Neuronal stem cell (in vitro differentiated cells): ENCODE results near the gene TTC28.
"Not testable (repeated sequence)": the region's sequence is repeated elsewhere in the genome, so short reads cannot be mapped to it uniquely, and the experiment has no call there.

Experiments used
- DNase-seq: peaks from one replicate; pipeline ENCODE4 v3.0.0-alpha.2; 2013; ENCODE audit warnings: low spot score
- H2AFZ ChIP-seq: one replicate; pipeline ENCODE4 v1.6.1; 2013; ENCODE audit warnings: mild to moderate bottlenecking, low read length, inconsistent platforms
- H2AK5ac ChIP-seq: 2 replicates; pipeline ENCODE4 v1.6.1; 2013; ENCODE audit warnings: low read depth, mild to moderate bottlenecking, inconsistent platforms, low read length, moderate library complexity, mixed read lengths
- H2BK120ac ChIP-seq: 2 replicates; pipeline ENCODE4 v1.6.1; 2013; ENCODE audit warnings: low read depth, mild to moderate bottlenecking, inconsistent platforms, low read length, moderate library complexity, mixed read lengths
- H2BK12ac ChIP-seq: one replicate; pipeline ENCODE4 v1.6.1; 2013; ENCODE audit warnings: low read length, inconsistent platforms
- H2BK15ac ChIP-seq: 2 replicates; pipeline ENCODE4 v1.6.1; 2013; ENCODE audit warnings: mild to moderate bottlenecking, low read length, inconsistent platforms, mixed read lengths
- H2BK5ac ChIP-seq: one replicate; pipeline ENCODE4 v1.6.1; 2013; ENCODE audit warnings: inconsistent platforms, mild to moderate bottlenecking, low read length, moderate library complexity
- H3K14ac ChIP-seq: one replicate; pipeline ENCODE4 v1.6.1; 2013; ENCODE audit warnings: low read length, inconsistent platforms
- H3K18ac ChIP-seq: 2 replicates; pipeline ENCODE4 v1.6.1; 2013; ENCODE audit warnings: low read length, inconsistent platforms
- H3K23ac ChIP-seq: 2 replicates; pipeline ENCODE4 v1.6.1; 2013; ENCODE audit warnings: low read depth, mild to moderate bottlenecking, mixed read lengths, low read length, inconsistent platforms; ENCODE audit not compliant: poor library complexity
- H3K27ac ChIP-seq: replicated peaks from 3 replicates; pipeline ENCODE4 v1.5.1; 2013; ENCODE audit warnings: low read length, inconsistent platforms
- H3K27me3 ChIP-seq, 3 experiments: 2 replicates each; pipeline ENCODE4 v1.6.1; 2013; ENCODE audit warnings: low read length in 3 of 3, mild to moderate bottlenecking in 2 of 3, inconsistent platforms in 1 of 3, low read depth in 1 of 3, mixed read lengths in 1 of 3, moderate library complexity in 1 of 3; ENCODE audit not compliant: control insufficient read depth in 3 of 3, insufficient read depth in 3 of 3
- H3K36me3 ChIP-seq, 2 donors: replicated peaks in 1 of 2; 2 replicates each; pipeline ENCODE4 v1.6.1; 2013; ENCODE audit warnings: low read length in 2 of 2; ENCODE audit not compliant: control insufficient read depth in 2 of 2, insufficient read depth in 2 of 2
- H3K4ac ChIP-seq: 2 replicates; pipeline ENCODE4 v1.6.1; 2013; ENCODE audit warnings: inconsistent platforms, mild to moderate bottlenecking, low read length, moderate library complexity
- H3K4me1 ChIP-seq, 2 donors: 1 replicate in 1 of 2; 2 replicates in 1 of 2; pipeline ENCODE4 v1.6.1; 2013; ENCODE audit warnings: low read length in 2 of 2, low read depth in 1 of 2; ENCODE audit not compliant: control insufficient read depth in 2 of 2, insufficient read depth in 1 of 2
- H3K4me2 ChIP-seq: one replicate; pipeline ENCODE4 v1.6.1; 2013; ENCODE audit warnings: mild to moderate bottlenecking, low read length, inconsistent platforms; ENCODE audit not compliant: insufficient read depth, poor library complexity, severe bottlenecking
- H3K4me3 ChIP-seq, 2 donors: 2 replicates each; pipeline ENCODE4 v1.5.1; 2013; ENCODE audit warnings: low read length in 2 of 2, mild to moderate bottlenecking in 2 of 2, inconsistent platforms in 1 of 2, moderate library complexity in 1 of 2
- H3K79me1 ChIP-seq: one replicate; pipeline ENCODE4 v1.6.1; 2013; ENCODE audit warnings: low read depth, mild to moderate bottlenecking, inconsistent platforms, low read length, moderate library complexity
- H3K9ac ChIP-seq: one replicate; pipeline ENCODE4 v1.6.1; 2013; ENCODE audit warnings: mild to moderate bottlenecking, low read depth, low read length, inconsistent platforms; ENCODE audit not compliant: poor library complexity
- H3K9me3 ChIP-seq, 2 donors: replicated peaks in 1 of 2; 2 replicates each; pipeline versions ENCODE3 to v1.6.1; 2013; ENCODE audit warnings: low read length in 2 of 2, mild to moderate bottlenecking in 2 of 2, inconsistent platforms in 1 of 2, low read depth in 1 of 2, mixed read lengths in 1 of 2, moderate library complexity in 1 of 2; ENCODE audit not compliant: control insufficient read depth in 2 of 2, insufficient read depth in 1 of 2
- H4K8ac ChIP-seq: one replicate; pipeline ENCODE4 v1.6.1; 2013; ENCODE audit warnings: low read depth, mild to moderate bottlenecking, inconsistent platforms, low read length, moderate library complexity
- H4K91ac ChIP-seq: one replicate; pipeline ENCODE4 v1.6.1; 2013; ENCODE audit warnings: low read length, low read depth, mild to moderate bottlenecking, inconsistent platforms; ENCODE audit not compliant: poor library complexity
- WGBS, 2 donors: extraction: QIAGEN DNeasy Blood & Tissue Kit; methylation state at CpG; one replicate each; pipeline ENCODE4 v1.1.7; 2013; ENCODE audit warnings: missing lambda C conversion rate in 2 of 2, mixed read lengths in 1 of 2; ENCODE audit not compliant: insufficient read length in 2 of 2, insufficient replicate concordance in 1 of 2; ENCODE audit errors: extremely low coverage in 2 of 2; 5-methylcytosine and 5-hydroxymethylcytosine counted together

TTC28 gene

DNA sequence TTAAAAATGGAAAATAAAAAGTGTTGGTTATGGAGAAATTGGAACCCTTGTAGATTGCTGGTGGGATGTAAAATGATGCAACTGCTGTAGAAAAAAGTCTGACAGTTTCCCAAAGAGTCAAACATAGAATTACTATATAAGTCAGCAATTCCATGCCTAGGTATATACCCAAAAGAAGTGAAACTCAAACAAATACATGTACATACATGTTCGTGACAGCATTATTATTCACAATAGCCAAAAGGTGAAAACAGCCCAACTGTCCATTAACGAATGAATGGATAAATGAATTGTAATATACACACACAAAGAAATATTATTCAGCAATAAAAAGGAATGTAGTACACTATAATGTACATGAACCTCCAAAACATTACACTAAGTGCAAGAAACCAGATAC lies 116.0 kb downstream of the TTC28 start:
- Histone ChIP-seq H4K91ac (no peak overlapping the region), H3K9me3 (no peaks in the 10 kb centered on the region), H3K27me3 (no peaks in the 10 kb centered on the region), H3K14ac (no peak overlapping the region), H2BK5ac (no peak overlapping the region), H2AK5ac (no peak overlapping the region), H2BK12ac (no peak overlapping the region), H3K23ac (no peak overlapping the region), H3K9ac (no peak overlapping the region), H3K4me1 (peaks cover 0 to 2% of the 10 kb centered on the region in 2 donors), H2BK15ac (no peak overlapping the region), H2AFZ (no peak overlapping the region), H3K4me2 (no peak overlapping the region), H3K79me1 (no peaks in the 10 kb centered on the region), H3K27ac (no peak overlapping the region), H2BK120ac (no peak overlapping the region), H3K4me3 (no peak overlapping the region), H4K8ac (no peak overlapping the region), H3K18ac (no peak overlapping the region), H3K4ac (no peak overlapping the region), H3K36me3 (peaks cover 0 to 11% of the 10 kb centered on the region in 2 donors)
- DNase-seq, result no peak
- no CpG with 5 or more reads among the region's 2 CpGs for WGBS, 2 donors

DNA sequence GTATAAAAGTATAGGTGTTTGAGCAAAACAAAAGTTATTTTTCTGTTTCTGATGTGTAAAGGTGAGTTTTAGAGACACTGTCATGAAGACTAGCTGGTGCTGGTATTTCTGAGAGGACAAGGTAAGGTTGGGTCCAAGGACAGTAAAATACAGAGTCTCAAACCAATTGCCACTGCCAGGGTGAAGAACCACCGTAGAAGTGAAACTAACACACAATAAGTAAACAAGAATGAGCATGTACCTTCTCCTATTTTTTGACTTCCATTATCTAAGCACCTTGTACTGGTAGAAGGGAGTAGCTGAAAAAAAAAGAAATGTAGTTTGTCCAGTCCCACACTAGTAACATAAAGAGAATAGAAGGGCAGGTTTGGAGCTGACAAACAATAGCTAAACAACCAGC lies 117.3 kb downstream of the TTC28 start:
- Histone ChIP-seq H3K9me3 (peaks cover 0 to 7% of the 10 kb centered on the region in 2 donors), H3K4me1 (peaks cover 0 to 2% of the 10 kb centered on the region in 2 donors), H4K91ac (no peak overlapping the region), H3K4me3 (no peak overlapping the region), H3K9ac (no peak overlapping the region), H2BK120ac (no peak overlapping the region), H2AFZ (no peak overlapping the region), H3K23ac (no peak overlapping the region), H2BK15ac (no peak overlapping the region), H2AK5ac (no peak overlapping the region), H3K18ac (no peak overlapping the region), H3K4me2 (no peak overlapping the region), H2BK5ac (no peak overlapping the region), H3K36me3 (peaks cover 0 to 11% of the 10 kb centered on the region in 2 donors), H3K79me1 (no peaks in the 10 kb centered on the region), H3K27me3 (no peaks in the 10 kb centered on the region), H3K14ac (no peak overlapping the region), H3K27ac (no peak overlapping the region), H2BK12ac (no peak overlapping the region), H3K4ac (no peak overlapping the region), H4K8ac (no peak overlapping the region)
- WGBS, 2 donors, result no CpG with 5 or more reads among the region's 1 CpG
- no peak for DNase-seq

DNA sequence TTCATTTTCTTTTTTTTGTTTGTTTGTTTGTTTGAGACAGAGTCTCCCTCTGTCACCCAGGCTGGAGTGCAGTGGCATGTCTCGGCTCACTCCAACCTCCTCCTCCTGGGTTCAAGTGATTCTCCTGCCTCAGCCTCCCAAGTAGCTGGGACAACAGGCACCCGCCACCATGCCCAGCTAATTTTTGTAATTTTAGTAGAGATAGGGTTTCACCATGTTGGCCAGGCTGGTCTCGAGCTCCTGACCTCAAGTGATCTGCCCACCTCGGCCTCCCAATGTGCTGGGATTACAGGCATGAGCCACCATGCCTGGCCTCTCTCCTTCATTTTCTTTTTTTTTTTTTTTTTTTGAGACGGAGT lies 118.9 kb downstream of the TTC28 start:
- peaks cover 4 to 19% of the 10 kb centered on the region in 2 donors for H3K9me3 ChIP-seq
- not testable (repeated sequence) for H2BK5ac ChIP-seq, DNase-seq, H3K9ac ChIP-seq, H2AFZ ChIP-seq, H3K18ac ChIP-seq, H3K27ac ChIP-seq, H3K4me1 ChIP-seq, H2BK15ac ChIP-seq, H3K4me3 ChIP-seq, H2AK5ac ChIP-seq, H3K4me2 ChIP-seq, H3K23ac ChIP-seq, H2BK120ac ChIP-seq, H3K4ac ChIP-seq, H4K91ac ChIP-seq, H3K27me3 ChIP-seq, H3K79me1 ChIP-seq, H3K14ac ChIP-seq, H4K8ac ChIP-seq, H2BK12ac ChIP-seq
- peaks cover 3 to 14% of the 10 kb centered on the region in 2 donors for H3K36me3 ChIP-seq
- WGBS, 2 donors, result no CpG with 5 or more reads among the region's 5 CpGs

DNA sequence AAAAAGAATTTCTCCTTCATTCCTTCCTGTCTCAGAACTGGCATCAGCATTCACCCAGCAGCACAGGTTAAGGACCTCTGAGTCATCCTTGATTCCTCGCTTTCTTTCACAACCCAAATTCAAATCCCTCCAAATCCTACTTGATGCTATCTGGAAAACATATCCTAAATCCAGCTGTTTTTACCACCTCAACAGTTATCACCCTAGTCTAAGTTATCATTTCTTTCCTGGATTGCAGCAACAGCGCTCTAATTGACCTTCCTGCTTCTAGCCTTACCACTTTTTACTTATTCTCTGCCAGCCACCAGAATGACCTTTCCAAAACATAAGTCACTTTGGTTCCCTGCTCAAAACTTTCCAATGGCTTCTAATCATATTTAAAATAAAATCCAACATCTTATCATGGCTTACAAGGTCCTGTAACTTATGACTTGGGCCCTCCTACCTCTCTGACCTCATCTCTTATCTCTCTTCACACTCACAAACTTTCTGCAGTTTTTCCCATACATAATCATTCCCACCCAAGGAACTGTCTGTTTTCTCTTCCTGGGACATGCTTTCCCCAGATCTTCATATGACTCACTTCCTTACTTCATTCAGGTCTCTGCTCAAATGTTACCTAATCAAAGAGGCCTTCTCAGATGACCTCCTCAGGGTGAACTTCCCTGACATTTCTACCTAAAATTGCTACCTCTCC lies 119.4 kb downstream of the TTC28 start:
- Histone ChIP-seq H3K9ac (no peak overlapping the region), H3K14ac (no peak overlapping the region), H3K18ac (no peak overlapping the region), H2BK120ac (no peak overlapping the region), H2AFZ (no peak overlapping the region), H3K9me3 (peaks cover 4 to 22% of the 10 kb centered on the region in 2 donors), H4K8ac (no peak overlapping the region), H3K4ac (no peak overlapping the region), H3K36me3 (peaks cover 3 to 14% of the 10 kb centered on the region in 2 donors), H3K4me3 (no peak overlapping the region), H3K79me1 (no peaks in the 10 kb centered on the region), H2BK15ac (no peak overlapping the region), H2AK5ac (no peak overlapping the region), H2BK5ac (no peak overlapping the region), H3K23ac (no peak overlapping the region), H3K4me2 (no peak overlapping the region), H3K27ac (no peak overlapping the region), H3K4me1 (no peaks in the 10 kb centered on the region), H3K27me3 (no peaks in the 10 kb centered on the region), H2BK12ac (no peak overlapping the region), H4K91ac (no peak overlapping the region)
- no peak for DNase-seq
- no CpG with 5 or more reads among the region's 2 CpGs for WGBS, 2 donors
